COLO668 (cell line): ENCODE data around the gene JAM3.
A peak's percentile ranks its signal among the peaks of the same experiment; 100 is the strongest.
"Not testable (repeated sequence)": the region's sequence is repeated elsewhere in the genome, so short reads cannot be mapped to it uniquely, and the experiment has no call there.

ENCODE experiments used
- DNase-seq: peaks from one replicate; lab custom pipeline; 2025; ENCODE audit not compliant: unreplicated experiment; lab: John Stamatoyannopoulos, UW

JAM3 gene

DNA sequence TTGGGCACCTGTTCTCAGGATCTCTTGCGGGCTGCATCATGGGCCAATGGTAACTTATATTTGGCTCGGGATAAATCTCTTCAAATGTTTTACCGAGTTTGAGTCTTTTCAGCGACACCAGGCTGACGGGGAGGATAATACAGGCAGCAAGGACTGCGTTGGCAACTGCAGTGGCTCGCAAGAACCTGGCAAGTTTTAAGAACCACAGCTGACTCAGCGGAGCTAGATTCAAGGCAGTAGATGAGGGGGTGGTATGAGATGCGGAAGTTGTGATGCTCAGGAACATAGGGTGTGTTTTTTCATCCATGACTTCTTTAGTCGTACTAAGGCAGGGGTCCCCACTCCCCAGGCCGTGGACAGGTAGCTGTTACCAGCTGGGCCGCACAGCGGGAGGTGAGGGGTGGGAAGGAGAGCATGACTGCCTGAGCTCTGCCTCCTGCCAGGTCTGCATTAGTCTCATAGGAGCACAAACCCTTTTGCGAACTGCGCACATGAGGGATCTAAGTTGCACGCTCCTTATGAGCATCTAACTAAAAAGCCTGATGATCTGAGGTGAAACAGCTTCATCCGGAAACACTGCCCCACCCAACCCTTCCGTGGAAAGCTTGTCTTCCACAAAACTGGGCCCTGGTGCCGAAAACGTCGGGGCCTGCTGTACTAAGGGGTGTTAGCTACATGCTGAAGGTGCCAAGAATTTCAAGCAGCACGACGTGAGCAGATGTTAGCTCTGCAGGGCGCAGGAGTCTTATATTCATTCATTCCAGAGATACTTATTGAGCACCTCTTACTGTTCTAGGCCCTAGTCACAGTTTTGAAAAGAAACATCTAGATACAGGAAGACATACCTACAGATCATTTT is 6.4 kb upstream of the JAM3 start:
- DNase-seq, result no peak

GRCh38 chr11:134063124-134063495 is 5.8 kb upstream of the JAM3 start:
- no peak for DNase-seq

- no peak for DNase-seq
Observed at GRCh38 chr11:134063991-134064747, 4.7 kb upstream of the JAM3 start.

- DNase-seq, result no peak
Observed at GRCh38 chr11:134065381-134065780, 3.5 kb upstream of the JAM3 start.

GRCh38 chr11:134066943-134067885 is 1.7 kb upstream of the JAM3 start:
- DNase-seq, result no peak

DNA sequence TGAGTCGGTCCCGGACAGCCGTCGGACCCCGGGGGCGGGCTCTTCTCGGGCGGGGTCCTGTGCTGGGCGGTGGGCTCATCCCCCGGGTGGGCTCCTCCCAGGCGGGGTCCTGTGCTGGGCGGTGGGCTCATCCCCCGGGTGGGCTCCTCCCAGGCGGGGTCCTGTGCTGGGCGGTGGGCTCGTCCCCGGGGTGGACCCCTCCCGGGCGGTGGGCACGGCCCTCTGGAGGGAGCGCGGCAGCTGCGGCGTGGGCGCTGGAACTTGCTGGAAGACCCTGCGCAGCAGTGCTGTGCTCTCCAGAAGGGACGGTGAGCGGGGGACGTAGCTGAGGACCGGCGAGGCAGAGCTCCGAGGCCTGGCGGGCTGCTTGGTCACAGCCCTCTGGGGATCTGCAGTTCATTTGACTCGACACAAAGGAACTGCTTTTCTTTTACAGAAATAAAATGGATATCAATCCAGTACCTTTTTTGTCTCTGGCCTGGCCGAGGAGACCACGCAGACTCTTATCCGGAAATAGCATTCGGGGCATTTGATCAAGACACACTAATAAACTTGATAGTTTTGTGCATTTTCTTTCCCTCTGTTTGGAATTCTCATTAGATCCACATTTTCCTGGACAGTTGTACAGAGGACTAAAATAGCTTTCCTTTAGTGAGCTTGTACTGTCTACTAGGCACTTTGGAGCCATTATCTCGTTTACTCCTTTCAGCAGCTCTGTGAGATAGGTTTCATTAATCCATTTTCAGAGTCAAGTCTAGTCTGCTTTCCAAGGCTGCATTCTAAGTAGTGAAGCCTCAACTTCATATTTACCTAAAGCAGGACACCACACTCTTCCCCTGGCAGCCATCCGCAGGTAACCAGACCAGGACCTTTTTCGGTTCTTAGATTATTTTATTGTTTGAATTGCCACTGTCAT is 812 bp downstream of the JAM3 start:
- peak; percentile 29 for DNase-seq

- no peak for DNase-seq
Observed at GRCh38 chr11:134070342-134070845, 1.5 kb downstream of the JAM3 start.

- DNase-seq, result no peak
Observed at GRCh38 chr11:134071306-134071705, 2.4 kb downstream of the JAM3 start.

- DNase-seq, result no peak
Observed at GRCh38 chr11:134071766-134072402, 3.0 kb downstream of the JAM3 start.

DNA sequence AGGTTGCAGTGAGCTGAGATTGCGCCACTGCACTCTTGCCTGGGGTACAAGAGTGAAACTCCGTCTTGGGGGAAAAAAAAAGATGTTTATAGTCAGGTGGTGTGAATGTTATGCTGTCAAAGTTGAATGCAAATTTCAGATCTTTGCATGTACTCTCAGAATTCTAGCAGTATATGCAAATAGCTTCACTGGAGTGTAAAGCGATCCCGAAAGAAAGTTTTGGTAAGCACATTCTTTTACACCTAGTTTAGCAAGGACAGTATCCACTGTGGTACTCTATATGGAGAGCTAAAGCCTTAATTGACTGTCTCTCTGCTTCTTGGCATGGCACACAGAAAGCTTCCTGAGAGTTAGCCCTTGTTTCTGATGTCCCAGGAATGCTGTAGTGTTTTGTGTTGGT is 4.0 kb downstream of the JAM3 start:
- DNase-seq, result no peak

GRCh38 chr11:134074346-134074745 is 5.5 kb downstream of the JAM3 start:
- DNase-seq, result no peak

GRCh38 chr11:134074766-134075165 is 5.9 kb downstream of the JAM3 start:
- no peak for DNase-seq

DNA sequence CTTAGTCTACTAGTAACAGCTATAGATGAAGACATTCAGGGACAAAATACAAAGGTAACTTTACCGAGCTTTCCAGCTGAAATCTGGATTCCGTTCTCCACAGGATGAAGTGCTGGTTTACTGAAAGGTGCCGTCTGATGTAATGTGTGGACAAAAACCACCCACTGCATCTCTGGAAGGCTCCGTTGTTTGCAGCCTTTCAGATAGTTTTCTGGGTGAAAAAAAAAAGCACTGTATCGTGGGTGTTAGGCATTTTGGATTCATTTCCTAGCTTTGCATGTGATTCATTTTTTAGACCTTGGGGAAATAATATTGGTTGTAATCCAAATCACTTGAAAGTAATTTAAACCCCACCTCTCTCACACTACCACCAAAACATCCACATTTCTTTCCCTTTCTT is 10.4 kb downstream of the JAM3 start:
- no peak for DNase-seq

- DNase-seq, result not testable (repeated sequence)
Observed at GRCh38 chr11:134081258-134081657, 12.4 kb downstream of the JAM3 start.

DNA sequence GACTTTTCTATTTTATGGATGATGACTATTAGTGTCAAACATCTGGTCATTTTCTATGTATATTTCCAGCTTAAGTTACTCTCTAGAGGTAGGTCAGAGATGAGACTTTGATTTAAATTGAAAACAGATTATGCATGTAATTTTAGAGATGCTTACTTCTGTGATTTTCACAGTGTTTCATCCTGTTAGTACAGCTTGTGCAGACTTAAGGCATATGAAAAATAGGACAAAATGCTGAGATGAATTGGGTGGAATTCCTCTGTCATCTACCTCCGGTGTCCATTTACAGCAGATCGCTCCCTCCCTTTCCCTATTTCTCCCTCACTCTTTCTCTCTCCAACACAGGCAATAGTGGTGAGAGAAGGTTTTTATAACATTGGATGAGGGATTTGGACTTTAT is 14.1 kb downstream of the JAM3 start:
- DNase-seq, result no peak

- DNase-seq, result no peak
Observed at GRCh38 chr11:134086376-134086775, 17.5 kb downstream of the JAM3 start.

DNA sequence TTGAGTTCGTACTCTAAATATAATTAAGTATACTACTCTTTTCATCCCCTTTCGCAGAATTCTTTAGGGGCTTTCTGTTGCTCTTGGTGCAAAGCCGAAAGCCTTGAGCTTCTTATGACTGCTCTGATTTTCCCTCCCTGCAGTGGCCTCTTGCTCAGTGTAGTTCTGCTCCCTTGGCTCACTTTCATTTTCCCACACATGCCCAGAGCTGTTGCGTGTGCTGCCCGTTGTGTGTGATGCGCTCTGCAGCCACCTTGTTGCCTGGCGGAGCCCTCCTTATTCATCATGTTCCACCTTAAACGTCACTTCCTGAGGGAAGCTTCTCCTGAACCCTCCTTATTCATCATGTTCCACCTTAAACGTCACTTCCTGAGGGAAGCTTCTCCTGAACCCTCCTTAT is 23.1 kb downstream of the JAM3 start:
- not testable (repeated sequence) for DNase-seq

DNA sequence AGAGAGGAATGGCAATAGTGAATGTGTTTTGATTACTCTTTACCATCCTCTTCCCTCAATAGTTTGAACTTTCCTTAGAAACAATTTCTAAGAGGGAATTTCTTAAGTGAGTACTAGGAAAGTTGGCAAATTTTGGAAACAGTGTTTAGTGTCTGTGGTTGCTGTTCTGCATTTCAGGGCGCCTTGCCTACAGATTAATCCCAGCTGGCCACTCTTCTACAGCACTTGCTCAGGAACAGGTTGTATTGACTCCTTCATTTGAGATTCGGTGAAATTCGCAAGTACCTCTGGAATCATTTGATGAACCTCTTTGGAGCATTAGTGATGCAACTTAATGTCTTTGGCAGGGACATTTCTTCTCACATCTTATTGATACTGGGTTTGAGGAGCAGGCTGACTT is 28.3 kb downstream of the JAM3 start:
- no peak for DNase-seq

DNA sequence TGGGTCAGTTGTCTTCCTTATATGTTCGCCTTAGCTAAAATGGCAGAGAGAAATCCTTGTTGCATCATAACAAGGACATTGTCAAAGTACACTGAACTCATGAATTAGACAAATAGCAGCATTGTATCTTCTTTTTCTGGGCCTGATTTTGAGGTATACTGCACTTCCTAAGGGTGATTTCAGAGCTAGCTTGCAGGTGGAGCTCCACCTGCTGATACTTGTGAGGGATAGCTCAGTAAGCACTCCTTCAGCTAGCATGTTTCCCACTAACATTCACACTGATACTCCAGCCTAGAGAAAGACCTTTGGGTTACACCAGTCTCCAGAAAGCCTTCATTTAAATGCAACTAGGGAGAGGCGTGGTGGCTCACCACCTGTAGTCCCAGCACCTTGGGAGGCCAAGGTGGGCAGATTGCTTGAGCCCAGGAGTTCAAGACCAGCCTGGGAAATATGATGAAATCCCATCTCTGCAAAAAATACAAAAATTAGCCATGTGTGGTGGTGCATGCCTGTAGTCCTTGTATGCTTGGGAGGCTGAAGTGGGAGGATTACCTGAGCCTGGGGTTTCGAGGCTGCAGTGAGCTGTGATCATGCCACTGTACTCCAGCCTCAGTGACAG is 29.8 kb downstream of the JAM3 start:
- peak; percentile 5 for DNase-seq
